HG03432 (cell line): Measurements from ENCODE around the gene SAMD4A.

Source experiments
- ATAC-seq: cut with Tn5 transposase; IDR thresholded peaks from one replicate; pipeline ENCODE4 v1.9.1; 2021; ENCODE audit warnings: mild to moderate bottlenecking, moderate library complexity; ENCODE audit not compliant: unreplicated experiment

SAMD4A gene

DNA sequence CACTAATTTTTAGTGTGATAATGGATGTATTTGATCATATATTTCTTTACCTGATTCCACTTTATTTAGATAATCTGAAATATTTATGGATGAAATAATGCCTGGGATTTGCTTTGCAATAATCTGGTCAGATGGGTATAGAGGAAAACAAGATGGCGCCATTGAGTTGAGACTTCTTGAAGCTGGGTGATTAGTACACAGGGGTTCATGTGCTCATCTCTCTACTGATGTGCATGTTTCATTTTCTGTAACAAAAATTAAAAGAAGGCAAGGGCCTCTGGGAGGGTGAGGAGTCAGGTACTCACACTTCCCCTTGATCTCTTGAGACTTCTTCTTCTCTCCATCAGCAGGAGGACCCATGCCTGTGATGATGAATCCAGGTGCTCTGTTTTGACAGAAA is 273.9 kb downstream of the SAMD4A start:
- no peak for ATAC-seq
